ENCODE measurements around the gene ZNF485.
"Not testable (repeated sequence)": the region's sequence is repeated elsewhere in the genome, so short reads cannot be mapped to it uniquely, and the experiment has no call there.

DNA sequence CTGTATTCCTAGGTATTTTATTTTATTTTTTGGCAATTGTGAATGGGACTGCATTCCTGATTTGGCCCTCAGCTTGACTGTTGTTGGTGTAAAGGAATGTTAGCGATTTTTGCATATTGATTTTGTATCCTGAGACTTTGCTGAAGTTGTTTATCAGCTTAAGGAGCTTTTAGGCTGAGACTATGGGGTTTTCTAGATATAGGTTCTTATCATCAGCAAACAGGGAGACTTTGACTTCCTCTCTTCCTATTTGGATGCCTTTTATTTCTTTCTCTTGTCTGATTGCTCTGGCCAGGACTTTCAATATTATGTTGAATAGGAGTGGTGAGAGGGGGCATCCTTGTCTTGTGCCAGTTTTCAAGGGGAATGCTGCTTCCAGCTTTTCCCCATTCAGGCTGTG, 29.6 kb downstream of the ZNF485 start:
- TF ChIP-seq CTCF (IDR thresholded peaks at IDR 0.05; ENCODE audit: low read depth, low read length); EZH2phosphoT487 (IDR thresholded peaks at IDR 0.05; ENCODE audit: low read depth): not testable (repeated sequence)

All from OCI-LY3 (cell line).